Measurements from ENCODE around the gene PRAMEF1. TPM values are rescaled to one million over a fixed set of nuclear protein-coding genes. Genes with fewer than 3 reads are reported as not detected.
"Not testable (repeated sequence)": the region's sequence is repeated elsewhere in the genome, so short reads cannot be mapped to it uniquely, and the experiment has no call there.

PRAMEF1 gene
- total RNA-seq, 1 experiment from 2014 or later: not detected

GRCh38 chr1:12775443-12775842, 15.8 kb upstream of the PRAMEF1 start:
- no peak for DNase-seq (ENCODE audit: low spot score)

- no peak for DNase-seq (ENCODE audit: low spot score)
Observed at GRCh38 chr1:12776801-12777557, 14.2 kb upstream of the PRAMEF1 start.

GRCh38 chr1:12778061-12778460, 13.1 kb upstream of the PRAMEF1 start:
- DNase-seq (ENCODE audit: low spot score): no peak

GRCh38 chr1:12778907-12779306, 12.3 kb upstream of the PRAMEF1 start:
- no peak for DNase-seq (ENCODE audit: low spot score)

- not testable (repeated sequence) for DNase-seq (ENCODE audit: low spot score)
Observed at GRCh38 chr1:12781488-12781887, 9.7 kb upstream of the PRAMEF1 start.

GRCh38 chr1:12783783-12784182, 7.4 kb upstream of the PRAMEF1 start:
- DNase-seq (ENCODE audit: low spot score): not testable (repeated sequence)

- DNase-seq (ENCODE audit: low spot score): not testable (repeated sequence)
Observed at GRCh38 chr1:12784729-12785128, 6.5 kb upstream of the PRAMEF1 start.

- no peak for DNase-seq (ENCODE audit: low spot score)
Observed at GRCh38 chr1:12798911-12799310, 7.7 kb downstream of the PRAMEF1 start.

- no peak for DNase-seq (ENCODE audit: low spot score)
Observed at GRCh38 chr1:12799730-12800129, 8.5 kb downstream of the PRAMEF1 start.

- DNase-seq (ENCODE audit: low spot score): no peak
Observed at GRCh38 chr1:12809933-12810332, 18.7 kb downstream of the PRAMEF1 start.

- peak; percentile 62 for DNase-seq (ENCODE audit: low spot score)
Observed at GRCh38 chr1:12810691-12811408, 19.7 kb downstream of the PRAMEF1 start.

- DNase-seq (ENCODE audit: low spot score): peak; percentile 23
Observed at GRCh38 chr1:12811409-12811784, 20.2 kb downstream of the PRAMEF1 start.

- DNase-seq (ENCODE audit: low spot score): not testable (repeated sequence)
Observed at GRCh38 chr1:12819061-12819460, 27.9 kb downstream of the PRAMEF1 start.

GRCh38 chr1:12831310-12831709, 40.1 kb downstream of the PRAMEF1 start, which contains the start of gene PRAMEF11:
Gene PRAMEF11, minus strand, starts transcription at chr1:12831410. Its CDS starts 2,621 bp downstream, at chr1:12828789.
- not testable (repeated sequence) for DNase-seq (ENCODE audit: low spot score)

GRCh38 chr1:12833251-12833650, 42.1 kb downstream of the PRAMEF1 start:
- DNase-seq (ENCODE audit: low spot score): not testable (repeated sequence)

Other genes starting within 250 kb of the PRAMEF1 start
- gene DHRS3, start 173.2 kb upstream of the PRAMEF1 start, total RNA-seq (2014; rRNA removed; shearing (Covaris generic)): not detected in 2 replicates
- gene AADACL4, start 147.3 kb upstream of the PRAMEF1 start, total RNA-seq (2014; rRNA removed; shearing (Covaris generic)): not detected in 2 replicates
- not detected in 2 replicates for gene AADACL3, start 75.3 kb upstream of the PRAMEF1 start, total RNA-seq (2014; rRNA removed; shearing (Covaris generic))
- gene CFAP107, start 45.2 kb upstream of the PRAMEF1 start, total RNA-seq (2014; rRNA removed; shearing (Covaris generic)): not detected in 2 replicates
- gene PRAMEF12, start 17.7 kb upstream of the PRAMEF1 start, total RNA-seq (2014; rRNA removed; shearing (Covaris generic)): not detected in 2 replicates
- gene PRAMEF11, start 40.0 kb downstream of the PRAMEF1 start, total RNA-seq (2014; rRNA removed; shearing (Covaris generic)): not detected in 2 replicates
- gene HNRNPCL1, start 57.3 kb downstream of the PRAMEF1 start, total RNA-seq (2014; rRNA removed; shearing (Covaris generic)): not detected in 2 replicates
- gene PRAMEF2, start 65.7 kb downstream of the PRAMEF1 start, total RNA-seq (2014; rRNA removed; shearing (Covaris generic)): not detected in 2 replicates
- not detected in 2 replicates for gene PRAMEF4, start 94.8 kb downstream of the PRAMEF1 start, total RNA-seq (2014; rRNA removed; shearing (Covaris generic))
- not detected in 2 replicates for gene PRAMEF10, start 106.9 kb downstream of the PRAMEF1 start, total RNA-seq (2014; rRNA removed; shearing (Covaris generic))
- not detected in 2 replicates for gene PRAMEF7, start 125.2 kb downstream of the PRAMEF1 start, total RNA-seq (2014; rRNA removed; shearing (Covaris generic))
- not detected in 2 replicates for gene PRAMEF6, start 156.2 kb downstream of the PRAMEF1 start, total RNA-seq (2014; rRNA removed; shearing (Covaris generic))

Measured in A172 (cell line).